GM19193 (cell line): ENCODE results near the gene NPHP1.

ENCODE experiments used
- POLR2A ChIP-seq: IDR thresholded peaks from 4 replicates; pipeline ENCODE4 v1.6.1; 2011; ENCODE audit not compliant: insufficient read depth, insufficient read length; ENCODE audit errors: extremely low read depth

Gene NPHP1

GRCh38 chr2:110204408-110205385 lies at the start of gene NPHP1:
NPHP1 (minus strand) TSS chr2:110205013; CDS start chr2:110204968, 45 bp downstream.
- TF ChIP-seq POLR2A = peak; percentile 81

DNA sequence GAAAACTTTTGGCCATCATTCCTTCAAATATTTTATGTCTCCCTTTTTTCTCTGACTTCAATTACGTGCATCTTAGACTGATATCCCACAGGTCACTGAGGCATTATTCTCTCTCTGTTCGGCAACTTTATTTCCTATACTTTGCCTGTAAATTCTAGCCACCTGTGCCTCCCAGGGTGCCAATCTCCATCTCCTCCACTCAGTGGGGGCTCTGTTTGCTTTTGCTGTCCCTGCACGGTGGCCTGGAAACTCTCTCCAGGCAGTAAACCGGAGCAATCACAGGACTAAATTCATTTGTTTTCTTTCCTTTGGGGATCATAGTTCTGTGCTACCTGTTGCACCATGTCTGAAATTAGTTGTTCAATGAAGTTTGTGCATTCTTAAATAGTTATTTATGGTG lies 17.1 kb upstream of the NPHP1 start:
- TF ChIP-seq POLR2A = no peak

- TF ChIP-seq POLR2A = no peak
These were observed 15.4 kb upstream of the NPHP1 start for GRCh38 chr2:110220190-110220564.

DNA sequence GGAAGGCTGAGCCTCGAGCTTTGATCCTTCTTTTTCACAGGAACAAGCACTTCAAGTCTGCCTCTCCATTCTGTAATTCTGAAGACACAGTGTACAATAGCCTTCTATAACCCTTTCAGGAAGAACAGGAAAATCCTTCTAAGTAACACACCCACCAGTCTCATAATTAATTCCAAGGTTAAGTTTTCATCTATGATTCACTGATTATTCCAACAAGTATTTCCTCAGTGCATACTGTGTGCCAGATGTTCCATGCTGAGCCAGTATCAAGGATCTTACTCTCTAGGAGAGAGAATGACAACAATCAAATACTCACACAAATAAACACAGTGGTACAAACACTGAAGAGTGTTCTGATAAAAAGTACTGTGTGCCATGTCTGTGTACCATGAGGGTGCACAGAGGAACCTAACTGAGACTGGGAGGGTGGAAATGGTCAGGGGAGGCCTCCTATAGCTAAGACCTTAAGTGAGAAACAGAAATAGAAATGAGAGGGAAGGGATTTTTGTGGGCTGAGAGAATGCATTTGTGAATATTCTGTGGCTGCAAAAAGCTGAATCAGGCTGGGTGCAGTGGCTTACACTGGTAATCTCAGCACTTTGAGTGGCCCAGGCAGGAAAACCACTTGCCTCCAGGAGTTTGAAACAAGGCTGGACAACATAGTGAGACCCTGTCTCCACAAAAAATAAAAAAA lies 14.8 kb upstream of the NPHP1 start:
- TF ChIP-seq POLR2A = no peak

DNA sequence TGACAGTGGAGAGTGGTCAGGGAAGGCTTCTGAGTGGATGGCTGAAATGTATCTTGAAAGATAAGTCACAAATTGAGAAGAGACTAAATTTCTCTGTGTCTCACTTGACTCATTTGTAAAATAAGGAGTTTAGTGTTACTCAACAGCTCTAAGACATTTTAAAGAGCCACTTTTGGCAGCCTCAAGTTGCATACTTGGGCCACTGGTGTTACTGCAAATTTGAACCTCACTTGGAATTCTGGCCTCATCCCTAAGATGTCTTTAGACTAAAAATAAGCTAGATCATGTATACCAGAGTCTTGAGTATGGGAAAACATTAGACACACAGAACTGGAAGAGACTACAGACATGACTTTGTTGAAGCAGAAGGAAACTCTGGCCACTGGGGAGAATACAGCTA lies 12.0 kb upstream of the NPHP1 start:
- no peak for TF ChIP-seq POLR2A

- TF ChIP-seq POLR2A = no peak
These were observed 11.4 kb upstream of the NPHP1 start for GRCh38 chr2:110216199-110216598.

DNA sequence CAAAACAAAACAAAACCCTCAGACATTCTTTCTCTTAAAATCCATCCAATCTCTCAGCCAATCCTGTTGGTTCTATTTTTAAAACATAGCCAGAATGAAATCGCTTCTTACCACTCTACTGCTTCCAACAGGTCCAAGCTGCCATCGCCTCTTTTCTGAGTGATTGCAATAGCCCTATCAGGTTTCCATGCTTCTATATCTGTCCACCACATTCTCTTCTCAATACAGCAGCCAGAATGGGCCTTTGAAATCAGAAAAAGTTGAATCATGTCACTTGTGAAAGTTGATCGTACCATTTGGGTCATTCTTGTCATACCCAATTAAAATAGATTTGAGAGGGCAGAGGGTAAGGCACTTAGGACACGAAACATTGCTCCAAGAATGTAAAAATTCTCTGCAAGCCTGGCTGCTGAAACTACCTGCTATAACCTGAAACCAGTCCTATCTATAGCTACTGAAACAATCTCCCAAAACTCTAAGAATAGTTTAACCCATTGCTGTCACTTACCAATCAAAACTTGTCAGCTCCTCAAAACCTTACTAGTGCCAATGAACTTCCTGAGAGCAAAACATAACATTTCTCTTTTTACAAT lies 10.8 kb upstream of the NPHP1 start:
- TF ChIP-seq POLR2A = no peak

DNA sequence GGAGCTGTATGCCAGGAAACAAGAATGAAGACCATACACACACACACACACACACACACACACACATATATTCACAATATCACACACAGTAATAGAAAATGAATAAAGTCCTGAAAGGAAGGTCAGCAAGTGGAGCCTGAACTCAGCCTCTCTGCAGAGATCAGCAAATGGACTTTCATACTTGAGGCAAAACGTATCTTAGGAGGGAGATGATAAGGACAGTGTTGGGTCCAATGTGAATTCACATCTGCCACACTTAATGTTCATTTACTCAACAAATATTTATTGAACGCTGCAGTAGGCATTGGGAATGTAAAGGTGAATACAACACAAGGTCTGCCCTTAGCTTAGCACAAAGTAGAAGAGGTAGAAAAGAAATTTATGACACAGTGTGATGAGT lies 10.3 kb upstream of the NPHP1 start:
- no peak for TF ChIP-seq POLR2A

DNA sequence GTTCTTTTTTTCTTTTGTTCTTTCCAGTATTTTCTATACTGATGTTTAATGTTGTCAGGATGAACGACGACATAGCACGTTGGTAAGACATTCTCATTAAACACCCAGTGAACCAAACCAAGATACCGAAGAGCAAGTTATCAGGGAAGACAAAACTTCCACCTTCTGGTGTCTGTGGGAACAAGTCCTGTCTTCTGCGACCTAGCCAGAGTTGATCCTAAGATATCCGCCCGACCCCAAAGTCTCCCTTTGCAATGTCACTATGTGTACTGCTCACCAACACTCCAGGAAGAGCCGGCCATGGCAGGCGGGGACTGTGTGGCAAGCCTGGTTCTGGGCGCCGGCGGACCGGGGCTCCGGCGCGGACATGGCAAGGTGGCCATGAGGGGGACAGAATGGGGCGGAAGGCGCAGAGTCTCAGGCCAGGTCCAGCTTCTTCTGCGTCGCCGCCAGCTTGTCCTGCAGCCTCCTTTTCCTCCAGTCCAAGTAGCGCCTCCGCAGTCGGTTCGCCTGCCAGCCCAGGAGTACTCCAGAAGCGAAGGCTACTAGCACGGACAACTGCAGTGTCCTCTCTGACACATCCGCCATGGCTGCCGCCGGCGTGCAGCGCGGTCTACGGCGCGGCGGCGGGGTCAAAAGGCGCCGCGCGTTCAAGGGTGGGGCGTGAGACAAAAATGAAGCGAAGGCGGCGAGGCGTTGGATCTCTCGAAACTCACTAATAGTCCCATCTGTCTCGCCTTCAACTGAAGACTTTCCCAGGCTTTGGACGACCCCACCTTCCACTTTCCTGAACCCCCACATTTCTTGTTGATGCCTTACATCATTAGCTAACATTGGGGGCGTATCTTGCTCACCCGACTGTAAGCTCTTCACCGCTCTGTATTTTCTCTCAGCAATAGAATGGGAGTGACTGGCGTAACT lies 7.4 kb upstream of the NPHP1 start, which contains the start of gene MTLN:
TSS of gene MTLN (minus strand) at position 610 of the 921 bp plus-strand sequence. CDS start at position 588, 22 bp downstream.
- peak; percentile 90 for TF ChIP-seq POLR2A

- no peak for TF ChIP-seq POLR2A
These were observed 1.0 kb upstream of the NPHP1 start for GRCh38 chr2:110205660-110206455.

DNA sequence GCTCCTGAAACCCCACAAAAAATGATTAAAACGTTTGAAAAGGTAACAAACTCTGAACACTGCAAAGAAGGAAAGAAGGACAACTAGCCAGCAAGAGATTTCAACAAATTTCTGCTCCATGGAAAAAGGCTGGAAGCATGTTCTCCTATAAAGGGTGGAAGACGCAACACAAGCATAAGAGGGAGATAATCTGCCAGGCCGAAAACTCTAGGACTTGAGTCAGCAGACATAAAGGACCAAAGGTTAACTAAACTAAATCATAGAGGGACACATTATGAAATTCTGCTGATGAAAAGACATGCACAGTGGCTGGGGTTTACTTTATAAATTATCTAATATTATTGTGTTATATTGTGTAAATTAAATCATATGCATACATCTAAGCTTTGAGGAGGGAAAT lies 6.8 kb downstream of the NPHP1 start:
- TF ChIP-seq POLR2A = no peak

GRCh38 chr2:110197452-110197851 lies 7.4 kb downstream of the NPHP1 start:
- no peak for TF ChIP-seq POLR2A

DNA sequence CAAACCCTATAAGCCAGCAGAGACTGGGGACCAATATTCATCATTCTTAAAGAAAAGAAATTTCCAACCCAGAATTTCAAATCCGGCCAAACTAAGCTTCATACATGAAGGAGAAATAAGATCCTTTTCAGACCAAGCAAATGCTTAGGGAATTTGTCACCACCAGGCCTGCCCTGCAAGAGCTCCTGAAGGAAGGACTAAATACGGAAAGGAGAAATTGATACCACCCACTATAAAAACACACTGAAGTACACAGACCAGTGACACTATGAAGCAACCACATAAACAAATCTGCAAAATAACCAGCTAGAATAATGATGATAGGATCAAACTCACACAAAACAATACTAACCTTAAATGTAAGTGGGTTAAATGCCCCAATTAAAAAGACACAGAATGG lies 22.4 kb downstream of the NPHP1 start:
- TF ChIP-seq POLR2A = no peak

GRCh38 chr2:110180036-110180435 lies 24.8 kb downstream of the NPHP1 start:
- no peak for TF ChIP-seq POLR2A

GRCh38 chr2:110173523-110173922 lies 31.3 kb downstream of the NPHP1 start:
- no peak for TF ChIP-seq POLR2A
